Aorta (tissue), 5 donors: ENCODE measurements around the gene TRIP12. TPM values are rescaled to one million over a fixed set of nuclear protein-coding genes. Genes with fewer than 3 reads are reported as not detected.

ENCODE experiments used
- ATAC-seq: fragments of 200-7000 bp; cut with Tn5 transposase; one replicate; pipeline ENCODE4 v1.9.1; 2022; ENCODE audit warnings: moderate library complexity; ENCODE audit not compliant: low FRiP score
- DNase-seq, 2 donors: peaks; one replicate each; pipeline ENCODE4 v3.0.0-alpha.2; 2020
- H3K27ac ChIP-seq, 2 donors: one replicate each; pipeline ENCODE4 v1.5.1; 2013; ENCODE audit warnings: low read length in 2 of 2, mild to moderate bottlenecking in 2 of 2, moderate library complexity in 2 of 2, control low read depth in 1 of 2, inconsistent platforms in 1 of 2, low read depth in 1 of 2
- H3K27me3 ChIP-seq, 2 donors: one replicate each; pipeline ENCODE4 v1.6.1; 2013; ENCODE audit warnings: control low read depth in 1 of 2, low read length in 1 of 2, mild to moderate bottlenecking in 1 of 2, moderate library complexity in 1 of 2; ENCODE audit not compliant: insufficient read depth in 2 of 2, control insufficient read depth in 1 of 2
- H3K36me3 ChIP-seq, 2 donors: one replicate each; pipeline ENCODE4 v1.6.1; 2013; ENCODE audit warnings: control low read depth in 1 of 2, low read length in 1 of 2, mild to moderate bottlenecking in 1 of 2; ENCODE audit not compliant: insufficient read depth in 2 of 2, control insufficient read depth in 1 of 2
- H3K4me1 ChIP-seq, 2 donors: one replicate each; pipeline ENCODE4 v1.6.1; 2013; ENCODE audit warnings: low read length in 2 of 2, control low read depth in 1 of 2, mild to moderate bottlenecking in 1 of 2, moderate library complexity in 1 of 2; ENCODE audit not compliant: insufficient read depth in 2 of 2, control insufficient read depth in 1 of 2
- H3K4me3 ChIP-seq, 2 donors: one replicate each; pipeline ENCODE4 v1.5.1; 2013; ENCODE audit warnings: low read length in 2 of 2, control low read depth in 1 of 2, mild to moderate bottlenecking in 1 of 2
- H3K9me3 ChIP-seq: one replicate; pipeline ENCODE4 v1.6.1; 2013; ENCODE audit warnings: mild to moderate bottlenecking, low read length; ENCODE audit not compliant: control insufficient read depth
- WGBS, 2 donors: extraction: QIAGEN DNeasy Blood & Tissue Kit; methylation state at CpG; one replicate each; pipeline ENCODE4 v1.1.7; 2013; 5-methylcytosine and 5-hydroxymethylcytosine counted together
- intact Hi-C, 2 donors: fragments of 100-400 bp; cut with DNase I; formaldehyde crosslinking; loops; one replicate each; pipeline versions ENCODE4 v1.14.2 to v1.15.0; 2022
- polyA plus RNA-seq, 2 donors: library from polyadenylated mRNA; stranded (reverse); fragments of 200-250 nt; gene quantifications; one replicate each; pipeline ENCODE4 v1.2.3, GENCODE V29; 2013
- total RNA-seq, 2 donors: library from RNA; stranded (reverse); fragmentation: NEBNext Ultra II Directional; extraction: Animal tissue kit (Norgen Biotek cat#: 25700); gene quantifications; one replicate each; pipeline ENCODE4 v1.2.1, GENCODE V29; 2021
- donor health status: healthy with polysubstance abuse.
- donor health status: Bipolar disorder and iron deficiency.
- donor health status: DM: no; HTN: no; CAD: no.
- donor health status: DM: no; HTN: no; CAD: no.
- donor health status: DM: yes; HTN: yes; CAD: no.

The TRIP12 gene
- total and polyA plus RNA-seq, 4 donors: 22.5 to 232 (median 123) TPM

- H3K36me3 ChIP-seq: no peaks in the 10 kb centered on the region
- WGBS, 2 donors: 85 to 87% methylated on average over 2 of the region's 2 CpGs
- intact Hi-C loops: no loop called here
- ATAC-seq (no peak), DNase-seq (no peak)
- H3K27ac ChIP-seq: no peak overlapping the region
- no peak overlapping the region for H3K4me3 ChIP-seq
- H3K27me3 ChIP-seq: no peaks in the 10 kb centered on the region
- H3K4me1 ChIP-seq: no peaks in the 10 kb centered on the region
- H3K9me3 ChIP-seq: no peaks in the 10 kb centered on the region
These were observed 32.8 kb downstream of the TRIP12 start for GRCh38 chr2:229889023-229889422.

DNA sequence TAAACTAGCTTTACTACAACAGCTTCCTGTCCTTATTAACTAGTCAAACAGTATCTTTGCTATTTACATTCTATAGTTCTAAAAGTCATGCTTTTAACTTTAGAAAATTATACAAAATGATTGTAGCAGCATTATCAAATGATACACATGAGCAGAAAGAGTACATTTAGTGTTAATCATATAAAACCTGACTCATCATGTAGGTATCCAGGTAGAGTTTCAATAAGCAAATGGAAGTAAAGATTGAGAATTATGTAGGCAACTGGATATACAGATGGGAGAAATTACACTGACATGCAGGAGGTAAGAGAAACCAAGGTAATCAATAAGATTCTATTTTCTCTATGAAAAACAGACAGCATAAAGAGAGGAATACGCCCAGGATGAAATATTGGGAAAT is 33.8 kb downstream of the TRIP12 start:
- H3K27ac ChIP-seq: no peak overlapping the region
- ATAC-seq: no peak
- no peaks in the 10 kb centered on the region for H3K27me3 ChIP-seq
- intact Hi-C loops: no loop called here
- 99 to 100% methylated on average over 1 of the region's 1 CpG for WGBS, 2 donors
- no peak overlapping the region for H3K4me3 ChIP-seq
- no peaks in the 10 kb centered on the region for H3K9me3 ChIP-seq
- no peaks in the 10 kb centered on the region for H3K36me3 ChIP-seq
- no peaks in the 10 kb centered on the region for H3K4me1 ChIP-seq
- DNase-seq: no peak

DNA sequence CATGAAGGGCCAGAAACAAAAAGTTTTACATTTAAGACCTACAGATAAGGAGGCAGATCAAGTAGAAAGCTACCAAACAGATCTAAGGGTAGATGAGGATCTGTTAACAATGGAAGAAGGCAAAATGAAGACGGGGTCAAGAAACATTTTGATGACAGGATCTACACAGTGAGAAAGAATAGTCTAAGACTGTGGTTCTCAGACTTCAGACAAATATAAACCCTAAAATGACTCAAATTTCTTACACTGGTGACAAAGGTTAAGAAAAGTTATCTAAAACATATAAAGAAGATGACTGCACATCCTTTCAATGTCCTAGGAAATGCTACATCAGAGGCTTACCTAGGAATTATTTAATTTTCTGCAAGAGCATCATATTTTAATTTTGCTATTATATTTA is 34.4 kb downstream of the TRIP12 start:
- intact Hi-C loops: no loop called here
- H3K27me3 ChIP-seq: no peaks in the 10 kb centered on the region
- DNase-seq (no peak), ATAC-seq (no peak)
- H3K9me3 ChIP-seq: no peaks in the 10 kb centered on the region
- H3K4me3 ChIP-seq: no peak overlapping the region
- no peak overlapping the region for H3K27ac ChIP-seq
- peaks cover 0 to 4% of the 10 kb centered on the region in 2 donors for H3K4me1 ChIP-seq
- H3K36me3 ChIP-seq: no peaks in the 10 kb centered on the region
- WGBS, 2 donors: 86 to 87% methylated on average over 1 of the region's 1 CpG

- intact Hi-C loops: no loop called here
- Histone ChIP-seq H3K36me3 (no peaks in the 10 kb centered on the region), H3K4me1 (peaks cover 0 to 6% of the 10 kb centered on the region in 2 donors), H3K27ac (no peak overlapping the region), H3K4me3 (no peak overlapping the region), H3K27me3 (no peaks in the 10 kb centered on the region), H3K9me3 (no peaks in the 10 kb centered on the region)
- WGBS, 2 donors: 84 to 85% methylated on average over 5 of the region's 5 CpGs
- ATAC-seq (no peak), DNase-seq (no peak)
These were observed 36.8 kb downstream of the TRIP12 start for GRCh38 chr2:229884775-229885699.

DNA sequence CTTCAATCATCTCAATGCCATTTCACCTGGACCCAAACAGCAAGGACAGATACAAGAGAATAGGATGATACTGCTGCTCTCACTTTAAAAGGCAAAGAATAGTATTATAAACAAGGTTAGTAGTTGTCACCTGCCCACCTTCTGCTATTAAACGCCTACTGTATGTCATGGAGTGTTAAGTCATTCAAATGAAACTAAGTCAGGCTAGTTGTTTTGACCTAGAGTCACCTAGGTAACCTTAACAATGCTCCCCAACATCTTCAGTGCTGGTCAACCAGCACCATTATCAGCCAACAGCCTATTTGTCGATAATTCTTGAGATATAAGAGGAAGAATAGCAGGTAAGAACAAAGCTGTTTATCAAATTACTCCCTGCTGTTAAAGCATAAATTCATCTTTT is 39.2 kb downstream of the TRIP12 start:
- Histone ChIP-seq H3K36me3 (peaks cover 0 to 1% of the 10 kb centered on the region in 2 donors), H3K4me3 (no peak overlapping the region), H3K9me3 (no peaks in the 10 kb centered on the region), H3K27ac (no peak overlapping the region), H3K4me1 (peaks cover 0 to 6% of the 10 kb centered on the region in 2 donors), H3K27me3 (no peaks in the 10 kb centered on the region)
- WGBS, 2 donors: 76 to 90% methylated on average over 2 of the region's 2 CpGs
- ATAC-seq: no peak
- no peak for DNase-seq
- intact Hi-C loops: no loop called here

GRCh38 chr2:229880892-229881586 is 40.8 kb downstream of the TRIP12 start:
- no peak for ATAC-seq
- Histone ChIP-seq H3K4me3 (no peak overlapping the region), H3K9me3 (no peaks in the 10 kb centered on the region), H3K27me3 (no peaks in the 10 kb centered on the region), H3K36me3 (peaks cover 0 to 1% of the 10 kb centered on the region in 2 donors), H3K27ac (no peak overlapping the region), H3K4me1 (peaks cover 0 to 6% of the 10 kb centered on the region in 2 donors)
- WGBS, 2 donors: 74 to 79% methylated on average over 5 of the region's 5 CpGs
- intact Hi-C loops: no loop called here
- DNase-seq: no peak

GRCh38 chr2:229879191-229879950 is 42.4 kb downstream of the TRIP12 start:
- H3K4me3 ChIP-seq: no peak overlapping the region
- no peaks in the 10 kb centered on the region for H3K9me3 ChIP-seq
- no peaks in the 10 kb centered on the region for H3K27me3 ChIP-seq
- no peak for ATAC-seq
- 86 to 88% methylated on average over 6 of the region's 6 CpGs for WGBS, 2 donors
- no peak overlapping the region for H3K27ac ChIP-seq
- no peak for DNase-seq
- peaks cover 0 to 6% of the 10 kb centered on the region in 2 donors for H3K4me1 ChIP-seq
- intact Hi-C loops: no loop called here
- peaks cover 0 to 1% of the 10 kb centered on the region in 2 donors for H3K36me3 ChIP-seq

DNA sequence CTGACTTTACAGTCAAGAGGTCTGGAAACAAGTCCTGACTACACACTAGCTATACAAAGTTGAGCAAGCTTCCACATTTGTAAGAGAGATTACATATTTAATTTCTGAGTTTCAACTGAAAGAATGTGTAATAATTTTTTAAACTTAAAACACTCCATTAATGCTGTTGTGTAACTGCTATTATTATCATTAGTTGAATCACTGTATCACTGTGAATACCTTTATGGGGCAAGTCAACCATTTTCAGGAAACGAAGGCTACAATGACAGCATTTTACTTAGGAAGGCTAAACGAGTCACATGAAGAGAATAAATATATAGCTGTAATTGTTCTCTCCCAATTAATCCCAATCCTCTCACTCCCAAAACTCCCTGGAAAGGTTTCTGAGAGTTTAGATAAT is 46.3 kb downstream of the TRIP12 start:
- peaks cover 0 to 1% of the 10 kb centered on the region in 2 donors for H3K36me3 ChIP-seq
- no peak for ATAC-seq
- H3K27ac ChIP-seq: no peak overlapping the region
- H3K4me1 ChIP-seq: no peaks in the 10 kb centered on the region
- WGBS, 2 donors: 87 to 92% methylated on average over 2 of the region's 2 CpGs
- no peak overlapping the region for H3K4me3 ChIP-seq
- H3K9me3 ChIP-seq: no peaks in the 10 kb centered on the region
- no peaks in the 10 kb centered on the region for H3K27me3 ChIP-seq
- intact Hi-C loops: no loop called here
- DNase-seq: no peak
